ENCODE data around the gene NELFE.

Gene NELFE

GRCh38 chr6:31947864-31948263, 10.9 kb downstream of the NELFE start:
- TF ChIP-seq, protein P1, sequence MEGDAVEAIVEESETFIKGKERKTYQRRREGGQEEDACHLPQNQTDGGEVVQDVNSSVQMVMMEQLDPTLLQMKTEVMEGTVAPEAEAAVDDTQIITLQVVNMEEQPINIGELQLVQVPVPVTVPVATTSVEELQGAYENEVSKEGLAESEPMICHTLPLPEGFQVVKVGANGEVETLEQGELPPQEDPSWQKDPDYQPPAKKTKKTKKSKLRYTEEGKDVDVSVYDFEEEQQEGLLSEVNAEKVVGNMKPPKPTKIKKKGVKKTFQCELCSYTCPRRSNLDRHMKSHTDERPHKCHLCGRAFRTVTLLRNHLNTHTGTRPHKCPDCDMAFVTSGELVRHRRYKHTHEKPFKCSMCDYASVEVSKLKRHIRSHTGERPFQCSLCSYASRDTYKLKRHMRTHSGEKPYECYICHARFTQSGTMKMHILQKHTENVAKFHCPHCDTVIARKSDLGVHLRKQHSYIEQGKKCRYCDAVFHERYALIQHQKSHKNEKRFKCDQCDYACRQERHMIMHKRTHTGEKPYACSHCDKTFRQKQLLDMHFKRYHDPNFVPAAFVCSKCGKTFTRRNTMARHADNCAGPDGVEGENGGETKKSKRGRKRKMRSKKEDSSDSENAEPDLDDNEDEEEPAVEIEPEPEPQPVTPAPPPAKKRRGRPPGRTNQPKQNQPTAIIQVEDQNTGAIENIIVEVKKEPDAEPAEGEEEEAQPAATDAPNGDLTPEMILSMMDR (IDR thresholded peaks at IDR 0.05; ENCODE audit: low read length, missing control alignments) = no peak
- no peak overlapping the region for H3K4me3 ChIP-seq (replicated peaks; ENCODE audit: low read depth, low read length)
- DNase-seq (ENCODE audit: low read depth) = no peak

DNA sequence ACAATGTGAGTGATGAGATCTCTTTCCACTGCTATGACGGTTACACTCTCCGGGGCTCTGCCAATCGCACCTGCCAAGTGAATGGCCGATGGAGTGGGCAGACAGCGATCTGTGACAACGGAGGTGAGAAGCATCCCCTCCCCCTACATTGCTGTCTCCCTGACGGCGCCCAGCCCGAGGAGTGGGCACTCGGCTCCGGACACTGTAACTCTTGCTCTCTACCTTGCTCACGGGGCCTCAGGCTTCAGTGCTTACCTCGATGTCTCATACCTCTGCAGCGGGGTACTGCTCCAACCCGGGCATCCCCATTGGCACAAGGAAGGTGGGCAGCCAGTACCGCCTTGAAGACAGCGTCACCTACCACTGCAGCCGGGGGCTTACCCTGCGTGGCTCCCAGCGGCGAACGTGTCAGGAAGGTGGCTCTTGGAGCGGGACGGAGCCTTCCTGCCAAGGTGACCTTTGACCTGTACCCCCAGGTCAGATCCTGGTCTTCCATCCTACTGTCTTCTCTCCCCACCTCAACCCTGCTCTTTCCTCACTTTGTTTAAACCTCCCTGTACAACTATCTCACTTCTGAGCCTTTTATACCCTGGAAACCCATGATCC, 11.6 kb downstream of the NELFE start:
- TF ChIP-seq, protein P1 (IDR thresholded peaks at IDR 0.05; ENCODE audit: low read length, missing control alignments) = no peak
- no peak overlapping the region for H3K4me3 ChIP-seq (replicated peaks; ENCODE audit: low read depth, low read length)
- DNase-seq (ENCODE audit: low read depth) = no peak

DNA sequence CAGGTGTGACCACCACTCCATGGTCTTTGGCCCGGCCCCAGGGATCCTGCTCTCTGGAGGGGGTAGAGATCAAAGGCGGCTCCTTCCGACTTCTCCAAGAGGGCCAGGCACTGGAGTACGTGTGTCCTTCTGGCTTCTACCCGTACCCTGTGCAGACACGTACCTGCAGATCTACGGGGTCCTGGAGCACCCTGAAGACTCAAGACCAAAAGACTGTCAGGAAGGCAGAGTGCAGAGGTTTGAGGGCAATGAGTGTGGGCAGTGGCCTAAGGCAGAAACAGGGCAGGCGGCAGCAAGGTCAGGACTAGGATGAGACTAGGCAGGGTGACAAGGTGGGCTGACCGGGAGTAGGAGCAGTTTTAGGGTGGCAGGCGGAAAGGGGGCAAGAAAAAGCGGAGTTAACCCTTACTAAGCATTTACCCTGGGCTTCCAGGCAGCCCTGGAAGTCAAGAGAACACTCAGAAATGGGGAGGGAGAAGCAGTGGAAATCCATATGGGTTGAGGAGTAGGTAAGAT, 12.3 kb downstream of the NELFE start:
- peak overlapping the region; percentile 34 for H3K4me3 ChIP-seq (replicated peaks; ENCODE audit: low read depth, low read length)
- no peak for DNase-seq (ENCODE audit: low read depth)
- TF ChIP-seq, protein P1 (IDR thresholded peaks at IDR 0.05; ENCODE audit: low read length, missing control alignments) = no peak

DNA sequence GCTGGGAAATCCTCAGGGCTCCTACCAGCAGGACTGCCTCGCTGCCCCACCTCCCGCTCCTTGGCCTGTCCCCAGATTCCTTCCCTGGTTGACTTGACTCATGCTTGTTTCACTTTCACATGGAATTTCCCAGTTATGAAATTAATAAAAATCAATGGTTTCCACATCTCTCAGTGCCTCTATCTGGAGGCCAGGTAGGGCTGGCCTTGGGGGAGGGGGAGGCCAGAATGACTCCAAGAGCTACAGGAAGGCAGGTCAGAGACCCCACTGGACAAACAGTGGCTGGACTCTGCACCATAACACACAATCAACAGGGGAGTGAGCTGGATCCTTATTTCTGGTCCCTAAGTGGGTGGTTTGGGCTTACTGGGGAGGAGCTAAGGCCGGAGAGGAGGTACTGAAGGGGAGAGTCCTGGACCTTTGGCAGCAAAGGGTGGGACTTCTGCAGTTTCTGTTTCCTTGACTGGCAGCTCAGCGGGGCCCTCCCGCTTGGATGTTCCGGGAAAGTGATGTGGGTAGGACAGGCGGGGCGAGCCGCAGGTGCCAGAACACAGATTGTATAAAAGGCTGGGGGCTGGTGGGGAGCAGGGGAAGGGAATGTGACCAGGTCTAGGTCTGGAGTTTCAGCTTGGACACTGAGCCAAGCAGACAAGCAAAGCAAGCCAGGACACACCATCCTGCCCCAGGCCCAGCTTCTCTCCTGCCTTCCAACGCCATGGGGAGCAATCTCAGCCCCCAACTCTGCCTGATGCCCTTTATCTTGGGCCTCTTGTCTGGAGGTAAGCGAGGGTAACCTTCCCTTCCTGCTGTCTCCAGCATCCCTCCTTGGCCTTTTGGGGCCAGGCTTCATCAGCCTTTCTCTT, 13.0 kb downstream of the NELFE start, which contains the start of gene CFB:
TSS of gene CFB (plus strand) at position 589 of the 863 bp plus-strand sequence. CDS start at position 716, 127 bp downstream.
- peak; percentile 90 for DNase-seq (ENCODE audit: low read depth)
- TF ChIP-seq, protein P1 (IDR thresholded peaks at IDR 0.05; ENCODE audit: low read length, missing control alignments) = no peak
- peak within 1 kb of the TSS; percentile 34 for H3K4me3 ChIP-seq (replicated peaks; ENCODE audit: low read depth, low read length)

DNA sequence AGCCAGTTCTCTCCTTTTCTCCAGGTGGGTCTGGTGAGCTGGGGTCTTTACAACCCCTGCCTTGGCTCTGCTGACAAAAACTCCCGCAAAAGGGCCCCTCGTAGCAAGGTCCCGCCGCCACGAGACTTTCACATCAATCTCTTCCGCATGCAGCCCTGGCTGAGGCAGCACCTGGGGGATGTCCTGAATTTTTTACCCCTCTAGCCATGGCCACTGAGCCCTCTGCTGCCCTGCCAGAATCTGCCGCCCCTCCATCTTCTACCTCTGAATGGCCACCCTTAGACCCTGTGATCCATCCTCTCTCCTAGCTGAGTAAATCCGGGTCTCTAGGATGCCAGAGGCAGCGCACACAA, 13.6 kb downstream of the NELFE start:
- no peak for DNase-seq (ENCODE audit: low read depth)
- no peak overlapping the region for H3K4me3 ChIP-seq (replicated peaks; ENCODE audit: low read depth, low read length)
- TF ChIP-seq, protein P1 (IDR thresholded peaks at IDR 0.05; ENCODE audit: low read length, missing control alignments) = no peak

GRCh38 chr6:31943742-31944141, 15.0 kb downstream of the NELFE start:
- TF ChIP-seq, protein P1 (IDR thresholded peaks at IDR 0.05; ENCODE audit: low read length, missing control alignments) = no peak
- H3K4me3 ChIP-seq (replicated peaks; ENCODE audit: low read depth, low read length) = no peak overlapping the region
- DNase-seq (ENCODE audit: low read depth) = no peak

Measured in fibroblast of pulmonary artery (primary cell).